NCI-H524 (cell line): ENCODE results near the gene MAST1.
"Not testable (repeated sequence)": the region's sequence is repeated elsewhere in the genome, so short reads cannot be mapped to it uniquely, and the experiment has no call there.

ENCODE experiments used
- DNase-seq, 2 experiments: peaks; one replicate each; lab custom pipeline; 2025; lab: John Stamatoyannopoulos, UW

Gene MAST1

GRCh38 chr19:12896460-12896859 is 58.1 kb downstream of the MAST1 start:
- no peak for DNase-seq

- no peak for DNase-seq
Measured at GRCh38 chr19:12899891-12900518, 61.7 kb downstream of the MAST1 start.

DNA sequence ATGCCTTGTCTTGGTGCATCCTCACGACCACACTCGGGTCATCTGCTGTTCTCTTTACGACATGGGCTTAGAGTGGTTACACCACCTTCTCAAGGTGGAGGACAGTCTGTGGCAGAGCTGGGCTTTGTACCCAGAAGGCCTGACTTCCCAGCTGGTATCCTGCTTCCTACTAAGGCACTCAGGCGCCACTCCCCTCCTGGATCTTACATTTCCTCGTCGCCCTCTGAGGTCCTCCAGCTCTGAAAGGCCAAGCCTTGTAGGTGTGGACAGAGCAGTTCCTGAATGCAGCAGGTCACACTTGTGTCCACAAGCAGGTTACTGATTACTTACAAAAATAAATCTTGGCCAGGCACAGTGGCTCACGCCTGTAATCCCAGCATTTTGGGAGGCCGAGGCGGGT is 68.9 kb downstream of the MAST1 start:
- DNase-seq, result no peak

DNA sequence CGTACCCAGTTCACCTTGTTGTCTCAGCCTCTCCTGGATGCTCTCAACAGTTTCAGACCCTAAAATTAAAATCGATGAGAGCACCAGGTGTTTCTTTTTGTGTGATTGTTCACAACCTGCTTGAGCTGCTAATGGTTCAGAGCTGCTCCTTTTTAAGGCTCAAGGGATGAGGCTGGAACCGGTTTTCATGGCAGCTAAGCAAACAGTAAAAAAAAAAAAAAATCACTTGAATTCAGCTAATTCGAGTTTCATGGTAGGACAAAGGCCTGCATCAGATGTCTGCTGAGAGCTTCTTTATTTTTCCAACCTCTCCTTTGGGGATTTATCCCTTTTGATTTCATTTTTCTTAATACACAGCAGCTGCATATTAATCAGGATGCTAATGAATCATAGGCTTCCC is 74.3 kb downstream of the MAST1 start:
- DNase-seq, result peak in 1 of 2 experiments; percentile 51

DNA sequence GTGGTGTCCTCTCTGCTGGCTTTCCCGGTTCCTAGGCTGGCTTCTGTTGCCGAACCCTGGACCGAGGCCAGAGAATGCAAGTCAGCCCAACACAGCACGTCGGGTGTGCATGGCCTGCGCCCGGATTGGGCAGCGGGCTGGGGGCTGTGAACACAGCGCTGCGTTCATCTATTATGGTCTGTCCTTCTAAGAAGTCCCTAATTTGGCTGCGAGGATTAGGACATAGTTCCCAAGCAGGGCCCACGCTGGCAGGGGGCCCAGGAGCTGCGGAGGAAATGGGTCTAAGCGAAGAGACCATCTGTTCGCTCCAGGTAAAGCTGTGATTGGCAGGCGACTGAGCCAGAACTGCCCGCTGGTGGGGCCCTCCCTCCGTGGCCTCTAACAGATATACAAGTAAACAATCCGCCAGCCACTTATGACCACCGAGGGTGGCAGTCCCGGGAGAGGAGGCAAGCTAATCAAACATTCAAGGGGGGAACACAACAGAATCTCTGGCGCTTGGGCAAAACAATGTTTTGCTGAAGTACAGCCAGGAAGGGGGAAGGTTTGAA is 74.8 kb downstream of the MAST1 start:
- peak; percentile 99 to 100 for DNase-seq

DNA sequence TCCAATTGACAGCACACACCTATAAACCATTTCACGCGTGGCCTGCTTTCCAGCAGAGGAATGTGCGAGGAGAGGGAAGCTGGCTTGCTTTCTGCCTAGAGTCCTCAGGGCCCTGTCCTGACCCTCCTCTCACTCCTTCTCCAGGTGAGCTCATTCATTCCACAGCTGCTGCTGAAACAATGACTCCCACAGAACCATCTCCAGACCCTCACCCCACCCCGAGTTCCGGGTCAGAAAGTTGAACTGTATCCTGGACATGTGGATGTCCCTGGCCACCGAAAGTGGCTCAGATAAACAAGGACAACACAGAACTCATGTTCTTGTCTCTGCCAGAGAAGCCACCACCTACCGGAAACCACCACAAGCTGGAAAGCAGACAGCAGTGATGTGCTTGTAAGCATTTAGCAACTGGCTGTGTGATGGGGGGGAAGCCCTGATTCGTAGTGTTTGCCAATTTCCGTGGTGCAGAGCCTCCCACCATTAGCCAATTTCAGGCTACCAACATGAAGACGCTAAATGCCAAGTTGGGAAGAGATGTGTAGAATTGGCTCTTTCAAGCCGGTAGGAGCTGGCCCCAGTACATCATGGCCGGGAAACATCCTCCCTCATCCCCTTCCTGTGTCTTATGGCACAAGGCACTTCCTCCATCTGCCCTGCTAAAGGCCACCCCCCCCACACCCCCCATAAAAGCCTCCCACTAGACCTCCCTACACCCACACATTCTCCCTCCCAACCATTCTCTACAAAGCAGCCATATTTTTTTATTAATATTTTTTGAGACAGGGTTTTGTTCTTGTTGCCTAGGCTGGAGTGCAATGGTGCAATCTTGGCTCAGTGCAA is 75.8 kb downstream of the MAST1 start:
- no peak for DNase-seq

DNA sequence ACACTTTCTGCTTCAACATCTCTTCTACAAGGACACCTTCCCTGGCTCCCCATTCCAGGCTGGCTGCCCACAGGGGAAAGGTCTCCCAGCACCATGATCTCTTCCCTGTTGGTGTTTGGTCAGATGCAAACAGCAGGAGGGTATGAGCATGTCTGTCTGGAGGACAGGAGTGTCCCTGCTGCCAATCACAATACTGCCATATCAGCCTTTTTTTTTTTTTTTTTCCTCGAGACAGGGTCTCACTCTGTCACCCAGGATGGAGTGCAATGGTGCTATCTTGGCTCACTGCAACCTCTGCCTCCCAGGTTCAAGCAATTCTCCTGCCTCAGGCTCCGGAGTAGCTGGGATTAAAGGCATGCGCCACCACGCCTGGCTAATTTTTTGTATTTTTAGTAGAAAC is 77.5 kb downstream of the MAST1 start:
- DNase-seq, result not testable (repeated sequence)

DNA sequence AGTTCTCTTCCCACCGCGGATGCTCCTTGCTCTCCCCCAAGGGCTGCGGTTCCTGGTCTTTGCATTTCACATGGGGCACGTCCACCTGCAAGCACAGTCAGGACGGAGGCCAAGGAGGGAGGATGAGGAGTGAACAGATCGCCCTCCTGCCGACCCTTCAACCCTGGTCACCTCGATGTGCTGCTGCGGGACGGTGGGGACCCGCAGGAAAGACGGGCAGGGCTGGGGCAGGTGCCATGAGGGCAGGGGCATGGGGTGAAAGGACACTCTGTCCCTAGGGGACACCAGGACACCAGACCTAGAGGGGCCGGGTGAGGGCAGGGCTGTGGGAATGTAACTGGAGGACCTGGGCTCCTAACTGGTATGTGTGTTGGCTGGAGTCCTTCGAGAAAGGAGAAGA is 79.9 kb downstream of the MAST1 start:
- no peak for DNase-seq

- no peak for DNase-seq
Measured at GRCh38 chr19:12921047-12921446, 82.7 kb downstream of the MAST1 start.

GRCh38 chr19:12922959-12923358 is 84.6 kb downstream of the MAST1 start:
- no peak for DNase-seq
